MCF 10A (cell line): Measurements from ENCODE around the gene TMEM223. TPM values are rescaled to one million over a fixed set of nuclear protein-coding genes. Genes with fewer than 3 reads are reported as not detected.
A peak's percentile ranks its signal among the peaks of the same experiment; 100 is the strongest.
"Not testable (repeated sequence)": the region's sequence is repeated elsewhere in the genome, so short reads cannot be mapped to it uniquely, and the experiment has no call there.

ENCODE experiments used
- BruUV-seq: library from RNA; stranded (reverse); fragments of 400-500 nt; replicated peaks from 2 replicates; lab custom pipeline; 2021; lab: Mats Ljungman, UMichigan
- CTCF ChIA-PET: fragments of 300-600 bp; sonication (Branson Sonifier 250); formaldehyde crosslinking; extraction: SDS; loops from one replicate; lab custom pipeline; 2021; ENCODE audit warnings: antibody characterized with exemption, inconsistent platforms; lab: Yijun Ruan, JAX
- POLR2A ChIA-PET: fragments of 300-600, 350-650 bp; sonication (Branson Sonifier 250); formaldehyde crosslinking; extraction: SDS; loops from one replicate; lab custom pipeline; 2020; ENCODE audit warnings: antibody characterized with exemption, inconsistent platforms; lab: Yijun Ruan, JAX
- DNase-seq: peaks from one replicate; pipeline ENCODE4 v3.0.0-alpha.2; 2018; ENCODE audit not compliant: unreplicated experiment
- H3K27ac Mint-ChIP-seq: one replicate; pipeline ENCODE4 v1.8.0; 2022; ENCODE audit warnings: mild to moderate bottlenecking, low read depth, mixed read lengths; ENCODE audit not compliant: unreplicated experiment
- H3K27me3 Mint-ChIP-seq: one replicate; pipeline ENCODE4 v1.8.0; 2022; ENCODE audit warnings: mixed read lengths; ENCODE audit not compliant: insufficient read depth, unreplicated experiment
- H3K36me3 Mint-ChIP-seq: one replicate; pipeline ENCODE4 v1.8.0; 2022; ENCODE audit warnings: mild to moderate bottlenecking, moderate library complexity, mixed read lengths; ENCODE audit not compliant: insufficient read depth, unreplicated experiment
- H3K4me1 Mint-ChIP-seq: one replicate; pipeline ENCODE4 v1.8.0; 2022; ENCODE audit warnings: mixed read lengths; ENCODE audit not compliant: insufficient read depth, unreplicated experiment
- H3K4me3 Mint-ChIP-seq: one replicate; pipeline ENCODE4 v1.8.0; 2022; ENCODE audit warnings: mild to moderate bottlenecking, moderate library complexity, mixed read lengths; ENCODE audit not compliant: unreplicated experiment
- H3K9me3 Mint-ChIP-seq: one replicate; pipeline ENCODE4 v1.8.0; 2022; ENCODE audit warnings: mixed read lengths; ENCODE audit not compliant: unreplicated experiment
- CTCF ChIP-seq: fragments of 200-600 bp; IDR thresholded peaks from one replicate; pipeline ENCODE4 v1.8.0; 2022; ENCODE audit warnings: antibody characterized with exemption, mild to moderate bottlenecking; ENCODE audit not compliant: unreplicated experiment
- intact Hi-C: fragments of 100-400 bp; cut with micrococcal nuclease; formaldehyde crosslinking; loops from 2 replicates; pipeline ENCODE4 v1.14.1; 2022
- total RNA-seq: library from RNA; stranded (reverse); gene quantifications from 2 replicates; pipeline ENCODE4 v1.2.3, GENCODE V29; 2022

Gene TMEM223
- total RNA-seq, 1 experiment from 2014 or later, result 9.6 TPM

- ChIA-PET POLR2A (interaction anchor here (0.6 to 4.5 kb wide), 43 partner anchors 8 to 1413 kb away, joined by 3 to 105 read pairs (median 6); partner anchors contain the start of genes C11orf98, EEF1G, HNRNPUL2 and INTS5), CTCF (interaction anchor here (1.2 kb wide), 3 partner anchors 26 to 45 kb away, joined by 3 to 4 read pairs (median 4); partner anchors contain the start of gene TMEM179B)
- no peak for TF ChIP-seq CTCF
- peak overlapping the region; percentile 89 for H3K4me3 Mint-ChIP-seq
- no peaks in the 10 kb centered on the region for H3K27me3 Mint-ChIP-seq
- intact Hi-C loops, result loop anchor here (10.0 kb wide), 1 partner anchor 446 kb away; no protein-coding TSS in a partner anchor
- H3K9me3 Mint-ChIP-seq, result no peaks in the 10 kb centered on the region
- H3K36me3 Mint-ChIP-seq, result peaks cover 52% of the 10 kb centered on the region
- peak overlapping the region; percentile 99 for H3K27ac Mint-ChIP-seq
- no TSS peak for BruUV-seq
- peaks cover 28% of the 10 kb centered on the region for H3K4me1 Mint-ChIP-seq
- DNase-seq, result no peak
Observed at GRCh38 chr11:62830904-62831519, 39.2 kb upstream of the TMEM223 start.

- Mint-ChIP-seq H3K4me1 (peaks cover 15% of the 10 kb centered on the region), H3K36me3 (peaks cover 60% of the 10 kb centered on the region)
- DNase-seq, H3K27ac Mint-ChIP-seq, intact Hi-C loops, H3K27me3 Mint-ChIP-seq, H3K9me3 Mint-ChIP-seq, H3K4me3 Mint-ChIP-seq, BruUV-seq: not testable (repeated sequence)
- CTCF ChIA-PET, result interaction anchor here (0.5 to 1.2 kb wide), 5 partner anchors 14 to 1213 kb away, joined by 3 to 6 read pairs (median 3); partner anchors contain the start of gene TMEM179B
- POLR2A ChIA-PET, result interaction anchor here (0.6 to 4.5 kb wide), 7 partner anchors 12 to 55 kb away, joined by 3 to 56 read pairs (median 4); partner anchors contain the start of genes NXF1 and WDR74
Observed at GRCh38 chr11:62828130-62828529, 36.3 kb upstream of the TMEM223 start.

GRCh38 chr11:62823677-62824076 is 31.9 kb upstream of the TMEM223 start:
- no peak for DNase-seq

GRCh38 chr11:62817129-62817528 is 25.3 kb upstream of the TMEM223 start:
- Mint-ChIP-seq H3K4me3 (no peak overlapping the region), H3K36me3 (peaks cover 83% of the 10 kb centered on the region), H3K9me3 (no peaks in the 10 kb centered on the region), H3K27ac (no peak overlapping the region), H3K27me3 (no peaks in the 10 kb centered on the region), H3K4me1 (no peaks in the 10 kb centered on the region)
- BruUV-seq, result no TSS peak
- POLR2A ChIA-PET, result interaction anchor here (0.7 to 3.1 kb wide), 6 partner anchors 11 to 38 kb away, joined by 3 to 21 read pairs (median 7); partner anchors contain the start of genes NXF1, STX5 and WDR74
- no peak for TF ChIP-seq CTCF
- no peak for DNase-seq
- intact Hi-C loops, result no loop called here
- CTCF ChIA-PET, result interaction anchor here (0.9 to 1.0 kb wide), 2 partner anchors 9 to 10 kb away, joined by 3 to 6 read pairs; no protein-coding TSS in a partner anchor

More at GRCh38 chr11:62823677-62824076, 31.9 kb upstream of the TMEM223 start:
- Mint-ChIP-seq H3K36me3 (peaks cover 92% of the 10 kb centered on the region), H3K27ac (no peak overlapping the region), H3K4me1 (no peaks in the 10 kb centered on the region), H3K4me3 (no peak overlapping the region), H3K9me3 (no peaks in the 10 kb centered on the region), H3K27me3 (no peaks in the 10 kb centered on the region)
- no peak for TF ChIP-seq CTCF
- POLR2A ChIA-PET, result interaction anchor here (1.4 to 1.9 kb wide), 4 partner anchors 8 to 20 kb away, joined by 3 to 13 read pairs (median 6); partner anchors contain the start of gene STX5
- BruUV-seq, result no TSS peak
- CTCF ChIA-PET, result interaction anchor here (0.6 to 1.4 kb wide), 2 partner anchors 13 to 823 kb away, joined by 3 read pairs; no protein-coding TSS in a partner anchor
- intact Hi-C loops, result no loop called here
